Measurements from ENCODE around the gene ZNF430. TPM values are rescaled to one million over a fixed set of nuclear protein-coding genes. Genes with fewer than 3 reads are reported as not detected.

Gene ZNF430
- total and polyA plus RNA-seq, 2 of the 8 experiments (the other 6 are each of a cell fraction or from before 2014, with no cell fraction given), result 4.1 to 16.1 TPM

DNA sequence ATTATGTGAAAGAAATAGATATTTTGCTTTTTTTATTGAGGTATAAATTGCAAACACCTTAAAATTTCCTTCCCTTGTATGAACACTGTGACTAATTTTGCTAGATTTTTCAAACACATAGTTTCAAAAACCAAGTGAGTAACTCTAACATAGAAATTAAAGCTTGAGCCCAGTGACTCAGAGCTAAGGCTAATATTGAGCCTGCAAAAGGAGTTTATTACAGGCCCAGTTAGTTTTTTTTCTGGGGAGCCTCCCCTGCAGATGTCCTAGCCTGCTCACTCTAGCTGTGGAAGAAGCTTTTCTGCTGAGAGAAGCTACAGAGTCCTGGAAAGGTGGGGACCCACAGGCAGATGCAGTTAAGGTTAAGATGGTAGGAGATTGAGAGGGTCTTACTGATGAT lies 3.4 kb downstream of the ZNF430 start (continued):
- no peak for TF ChIP-seq RAD21 (IDR thresholded peaks at IDR 0.05 in 1 of 2, conservative IDR thresholded peaks at IDR 0.05 in 1 of 2; ENCODE audit: low read depth in 2 of 2, low read length in 2 of 2)
- no peak for TF ChIP-seq SP4 (IDR thresholded peaks at IDR 0.05; ENCODE audit: low read length)
- TF ChIP-seq NRF1 (IDR thresholded peaks at IDR 0.05; ENCODE audit: low read depth, low read length), result no peak
- TF ChIP-seq, protein P1, sequence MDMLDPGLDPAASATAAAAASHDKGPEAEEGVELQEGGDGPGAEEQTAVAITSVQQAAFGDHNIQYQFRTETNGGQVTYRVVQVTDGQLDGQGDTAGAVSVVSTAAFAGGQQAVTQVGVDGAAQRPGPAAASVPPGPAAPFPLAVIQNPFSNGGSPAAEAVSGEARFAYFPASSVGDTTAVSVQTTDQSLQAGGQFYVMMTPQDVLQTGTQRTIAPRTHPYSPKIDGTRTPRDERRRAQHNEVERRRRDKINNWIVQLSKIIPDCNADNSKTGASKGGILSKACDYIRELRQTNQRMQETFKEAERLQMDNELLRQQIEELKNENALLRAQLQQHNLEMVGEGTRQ (IDR thresholded peaks at IDR 0.05; ENCODE audit: low read length), result no peak
